ENCODE results near the gene CCDC47. TPM values are rescaled to one million over a fixed set of nuclear protein-coding genes. Genes with fewer than 3 reads are reported as not detected.

CCDC47 gene
- total RNA-seq, 1 donor from 2014 or later: 71.8 TPM

DNA sequence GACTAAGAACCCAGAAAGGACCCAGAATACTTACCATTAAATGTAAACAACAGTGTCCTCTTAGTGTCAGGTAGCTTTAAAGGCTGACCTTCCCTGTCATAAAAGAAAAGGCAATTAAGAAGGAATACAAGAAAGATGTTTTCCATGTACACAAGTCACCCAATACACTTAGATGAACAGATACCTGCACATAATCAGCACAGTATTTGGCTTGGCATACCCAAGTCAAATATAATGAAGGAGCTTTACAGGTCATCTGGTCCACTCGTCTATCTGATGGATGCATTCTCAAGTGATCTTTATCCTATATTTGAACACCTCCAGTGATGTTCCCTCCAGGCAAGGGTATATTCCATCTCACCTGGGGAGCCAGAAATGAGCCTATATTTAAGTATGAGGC is 20.7 kb downstream of the CCDC47 start:
- TF ChIP-seq CTCF (conservative IDR thresholded peaks at IDR 0.05): no peak
- Mint-ChIP-seq H3K27ac (no peak overlapping the region), H3K4me1 (ENCODE audit: unreplicated experiment) (no peaks in the 10 kb centered on the region), H3K27me3 (no peaks in the 10 kb centered on the region), H3K9me3 (no peaks in the 10 kb centered on the region), H3K36me3 (peaks cover 22% of the 10 kb centered on the region), H3K4me3 (no peak overlapping the region)
- no peak for DNase-seq (ENCODE audit: extremely low spot score, unreplicated experiment)

DNA sequence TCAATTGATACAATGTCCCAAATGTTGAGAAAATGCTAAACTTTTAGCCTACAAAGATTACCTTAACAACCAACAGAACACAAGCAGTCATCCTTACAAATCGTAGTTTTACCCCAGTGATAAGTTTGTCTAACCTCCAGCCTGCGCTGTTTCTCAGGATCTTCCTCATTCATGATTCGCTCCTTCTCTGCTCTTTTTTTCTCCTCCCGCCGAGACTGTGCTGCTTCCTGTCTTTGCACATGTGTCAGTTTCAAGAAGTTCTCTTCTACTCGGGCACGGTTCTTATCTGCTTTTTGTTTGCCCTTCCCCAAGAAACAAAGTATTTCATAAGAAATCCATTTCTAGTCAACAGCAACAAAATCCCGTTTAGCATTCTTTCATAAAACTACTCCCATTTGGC is 21.6 kb downstream of the CCDC47 start:
- peaks cover 26% of the 10 kb centered on the region for H3K36me3 Mint-ChIP-seq
- no peaks in the 10 kb centered on the region for H3K4me1 Mint-ChIP-seq (ENCODE audit: unreplicated experiment)
- H3K27ac Mint-ChIP-seq: no peak overlapping the region
- no peak for TF ChIP-seq CTCF (conservative IDR thresholded peaks at IDR 0.05)
- no peaks in the 10 kb centered on the region for H3K9me3 Mint-ChIP-seq
- DNase-seq (ENCODE audit: extremely low spot score, unreplicated experiment): no peak
- no peaks in the 10 kb centered on the region for H3K27me3 Mint-ChIP-seq
- no peak overlapping the region for H3K4me3 Mint-ChIP-seq

- peak; percentile 99 for DNase-seq (ENCODE audit: extremely low spot score, unreplicated experiment)
- peak within 1 kb of the TSS; percentile 95 for H3K27ac Mint-ChIP-seq
- no peaks in the 10 kb centered on the region for H3K27me3 Mint-ChIP-seq
- H3K9me3 Mint-ChIP-seq: no peaks in the 10 kb centered on the region
- peak within 1 kb of the TSS; percentile 94 for H3K4me3 Mint-ChIP-seq
- peaks cover 4% of the 10 kb centered on the region for H3K4me1 Mint-ChIP-seq (ENCODE audit: unreplicated experiment)
- peaks cover 6% of the 10 kb centered on the region for H3K36me3 Mint-ChIP-seq
- peak; percentile 22 for TF ChIP-seq CTCF (conservative IDR thresholded peaks at IDR 0.05)
Measured at GRCh38 chr17:63741408-63742173, 31.8 kb downstream of the CCDC47 start, which contains the start of gene STRADA. Gene STRADA, minus strand, starts transcription at chr17:63741799. Its CDS starts 13,430 bp downstream, at chr17:63728369.

GRCh38 chr17:63741143-63741407 is 32.3 kb downstream of the CCDC47 start:
- Mint-ChIP-seq H3K27ac (peak overlapping the region; percentile 95), H3K4me1 (ENCODE audit: unreplicated experiment) (peaks cover 4% of the 10 kb centered on the region), H3K27me3 (no peaks in the 10 kb centered on the region), H3K9me3 (no peaks in the 10 kb centered on the region), H3K4me3 (peak overlapping the region; percentile 94), H3K36me3 (peaks cover 6% of the 10 kb centered on the region)
- DNase-seq (ENCODE audit: extremely low spot score, unreplicated experiment): no peak
- TF ChIP-seq CTCF (conservative IDR thresholded peaks at IDR 0.05): no peak

DNA sequence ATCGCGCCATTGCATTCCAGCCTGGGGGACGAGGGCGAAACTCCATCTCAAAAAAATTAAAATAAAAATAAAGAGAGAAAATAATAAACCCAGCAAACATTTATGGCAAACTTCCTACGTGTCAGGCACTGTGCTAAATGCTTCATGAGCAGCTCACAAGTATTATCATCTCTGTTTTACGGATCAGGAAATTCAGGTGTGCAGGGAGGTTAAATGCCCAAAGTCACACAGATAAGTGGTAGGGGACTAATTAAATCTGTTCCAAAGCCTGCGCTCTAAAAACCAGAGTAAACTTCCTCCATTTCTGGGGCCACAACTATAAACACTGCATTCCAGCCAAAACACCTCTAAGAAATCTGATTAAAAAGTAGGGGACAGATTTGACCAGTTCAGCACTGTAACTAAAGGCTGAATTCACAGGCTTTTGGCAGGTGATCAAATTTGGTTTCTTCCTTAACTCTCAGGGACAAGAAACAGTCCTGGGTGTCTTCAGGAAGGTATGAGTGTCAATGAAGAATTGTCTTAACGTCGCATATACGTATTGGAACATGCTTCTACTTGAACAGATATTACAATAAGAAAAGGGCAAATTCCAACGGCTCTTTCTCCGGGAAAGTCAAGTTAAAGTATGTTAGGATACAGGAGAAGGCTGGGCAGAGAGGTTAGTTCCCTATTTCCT is 32.8 kb downstream of the CCDC47 start:
- H3K4me3 Mint-ChIP-seq: peak overlapping the region; percentile 94
- TF ChIP-seq CTCF (conservative IDR thresholded peaks at IDR 0.05): no peak
- DNase-seq (ENCODE audit: extremely low spot score, unreplicated experiment): no peak

More for the DNA sequence above, 32.8 kb downstream of the CCDC47 start:
- Mint-ChIP-seq H3K36me3 (peaks cover 2% of the 10 kb centered on the region), H3K27ac (peak overlapping the region; percentile 95), H3K27me3 (no peaks in the 10 kb centered on the region), H3K9me3 (no peaks in the 10 kb centered on the region), H3K4me1 (ENCODE audit: unreplicated experiment) (peaks cover 4% of the 10 kb centered on the region)
